ENCODE results near the gene PPA2.

DNA sequence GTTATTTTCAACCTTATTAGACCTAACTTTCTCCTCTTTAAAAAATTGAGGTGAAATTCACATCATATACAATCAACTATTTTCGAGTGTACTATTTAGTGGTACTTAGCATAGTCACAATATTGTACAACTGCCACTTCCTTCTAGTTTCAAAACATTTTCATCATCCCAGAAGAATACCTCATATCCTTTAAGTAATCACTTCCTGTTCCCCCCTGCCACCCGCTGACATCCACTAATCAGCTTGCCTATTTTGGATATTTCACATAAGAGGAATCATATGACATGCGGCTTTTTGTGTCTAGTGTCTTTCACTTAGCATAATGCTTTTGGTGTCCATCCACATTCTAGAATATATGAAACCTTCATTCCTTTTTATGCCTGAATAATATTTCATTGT is 10.0 kb upstream of the PPA2 start:
- TF ChIP-seq POLR2A (IDR thresholded peaks at IDR 0.05) = no peak
- TF ChIP-seq, protein P1, sequence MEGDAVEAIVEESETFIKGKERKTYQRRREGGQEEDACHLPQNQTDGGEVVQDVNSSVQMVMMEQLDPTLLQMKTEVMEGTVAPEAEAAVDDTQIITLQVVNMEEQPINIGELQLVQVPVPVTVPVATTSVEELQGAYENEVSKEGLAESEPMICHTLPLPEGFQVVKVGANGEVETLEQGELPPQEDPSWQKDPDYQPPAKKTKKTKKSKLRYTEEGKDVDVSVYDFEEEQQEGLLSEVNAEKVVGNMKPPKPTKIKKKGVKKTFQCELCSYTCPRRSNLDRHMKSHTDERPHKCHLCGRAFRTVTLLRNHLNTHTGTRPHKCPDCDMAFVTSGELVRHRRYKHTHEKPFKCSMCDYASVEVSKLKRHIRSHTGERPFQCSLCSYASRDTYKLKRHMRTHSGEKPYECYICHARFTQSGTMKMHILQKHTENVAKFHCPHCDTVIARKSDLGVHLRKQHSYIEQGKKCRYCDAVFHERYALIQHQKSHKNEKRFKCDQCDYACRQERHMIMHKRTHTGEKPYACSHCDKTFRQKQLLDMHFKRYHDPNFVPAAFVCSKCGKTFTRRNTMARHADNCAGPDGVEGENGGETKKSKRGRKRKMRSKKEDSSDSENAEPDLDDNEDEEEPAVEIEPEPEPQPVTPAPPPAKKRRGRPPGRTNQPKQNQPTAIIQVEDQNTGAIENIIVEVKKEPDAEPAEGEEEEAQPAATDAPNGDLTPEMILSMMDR (IDR thresholded peaks at IDR 0.05) = no peak

Data from prostate gland (tissue), 2 donors.